ENCODE measurements around the gene ZNF146.
"Not testable (repeated sequence)": the region's sequence is repeated elsewhere in the genome, so short reads cannot be mapped to it uniquely, and the experiment has no call there.

Gene ZNF146

GRCh38 chr19:36225219-36225892 is 10.4 kb downstream of the ZNF146 start:
- no peak for DNase-seq (ENCODE audit: low read depth, low spot score)
- POLR2A ChIA-PET = interaction anchor here (0.6 to 1.3 kb wide), 2 partner anchors 264 to 1244 kb away, joined by 3 to 4 read pairs; partner anchors contain the start of genes ZNF566 and ZNF570
- no peak overlapping the region for H3K4me3 ChIP-seq (ENCODE audit: low read depth, low read length)
- TF ChIP-seq CTCF (IDR thresholded peaks at IDR 0.05; ENCODE audit: insufficient read depth, low read length, missing control alignments) = no peak
- CTCF ChIA-PET = interaction anchor here (1.6 kb wide), 1 partner anchor 11 kb away, joined by 5 read pairs; the partner anchor contains the start of genes ZNF146 and ZNF565

GRCh38 chr19:36233626-36234025 is 18.7 kb downstream of the ZNF146 start:
- POLR2A ChIA-PET = not testable (repeated sequence)

GRCh38 chr19:36236304-36236945 is 21.5 kb downstream of the ZNF146 start:
- TF ChIP-seq CTCF (IDR thresholded peaks at IDR 0.05; ENCODE audit: insufficient read depth, low read length, missing control alignments) = no peak
- H3K4me3 ChIP-seq (ENCODE audit: low read depth, low read length) = no peak overlapping the region
- ChIA-PET POLR2A (no interaction called here), CTCF (no interaction called here)
- no peak for DNase-seq (ENCODE audit: low read depth, low spot score)

More at GRCh38 chr19:36233626-36234025, 18.7 kb downstream of the ZNF146 start:
- H3K4me3 ChIP-seq (ENCODE audit: low read depth, low read length); DNase-seq (ENCODE audit: low read depth, low spot score); CTCF ChIA-PET: not testable (repeated sequence)

- DNase-seq (ENCODE audit: low read depth, low spot score) = no peak
- CTCF ChIA-PET = no interaction called here
- TF ChIP-seq CTCF (IDR thresholded peaks at IDR 0.05; ENCODE audit: insufficient read depth, low read length, missing control alignments) = no peak
- H3K4me3 ChIP-seq (ENCODE audit: low read depth, low read length) = no peak overlapping the region
- POLR2A ChIA-PET = no interaction called here
Observed at GRCh38 chr19:36236946-36237310, 22.0 kb downstream of the ZNF146 start.

- no peak for DNase-seq (ENCODE audit: low read depth, low spot score)
- no peak for TF ChIP-seq CTCF (IDR thresholded peaks at IDR 0.05; ENCODE audit: insufficient read depth, low read length, missing control alignments)
- POLR2A ChIA-PET = no interaction called here
- CTCF ChIA-PET = no interaction called here
- H3K4me3 ChIP-seq (ENCODE audit: low read depth, low read length) = no peak overlapping the region
Observed at GRCh38 chr19:36244066-36244465, 29.2 kb downstream of the ZNF146 start.

GRCh38 chr19:36245210-36246005 is 30.5 kb downstream of the ZNF146 start:
- POLR2A ChIA-PET = interaction anchor here (0.6 kb wide), 1 partner anchor 244 kb away, joined by 3 read pairs; the partner anchor contains the start of gene ZNF566
- no peak for TF ChIP-seq CTCF (IDR thresholded peaks at IDR 0.05; ENCODE audit: insufficient read depth, low read length, missing control alignments)
- DNase-seq (ENCODE audit: low read depth, low spot score) = no peak
- H3K4me3 ChIP-seq (ENCODE audit: low read depth, low read length) = peak overlapping the region; percentile 33
- CTCF ChIA-PET = no interaction called here

Measured in AG04449 (cell line).